Stimulated activated naive B cell treated with anti-CD40 and anti-IgM and Interleukin-4, amounts not matched to agents 10 μg/mL and 1 μg/mL and 100 μg/mL, for 72 hours (primary cell): ENCODE measurements around the gene GPATCH2.

Experiments
- ATAC-seq, 2 donors: fragments of 150-1000 bp; cut with Tn5 transposase; replicated peaks; 2 replicates each; pipeline ENCODE4 v1.10.0; 2021; ENCODE audit warnings: moderate library complexity in 1 of 2
- DNase-seq: peaks from one replicate; pipeline ENCODE4 v3.0.0; 2021
- H3K27ac Mint-ChIP-seq: one replicate; pipeline ENCODE4 v1.8.0; 2022; ENCODE audit warnings: mild to moderate bottlenecking, mixed read lengths
- H3K27me3 Mint-ChIP-seq, 2 donors: one replicate each; pipeline ENCODE4 v1.8.0; 2022; ENCODE audit warnings: mixed read lengths in 2 of 2
- H3K36me3 Mint-ChIP-seq, 2 donors: one replicate each; pipeline ENCODE4 v1.8.0; 2022; ENCODE audit warnings: mixed read lengths in 2 of 2, mild to moderate bottlenecking in 1 of 2
- H3K4me1 Mint-ChIP-seq, 2 donors: one replicate each; pipeline ENCODE4 v1.8.0; 2022; ENCODE audit warnings: mixed read lengths in 2 of 2, mild to moderate bottlenecking in 1 of 2
- H3K4me3 Mint-ChIP-seq, 2 donors: one replicate each; pipeline ENCODE4 v1.8.0; 2022; ENCODE audit warnings: mild to moderate bottlenecking in 2 of 2, mixed read lengths in 2 of 2, moderate library complexity in 1 of 2
- H3K9me3 Mint-ChIP-seq, 2 donors: one replicate each; pipeline ENCODE4 v1.8.0; 2022; ENCODE audit warnings: mixed read lengths in 2 of 2, mild to moderate bottlenecking in 1 of 2

GPATCH2 gene

DNA sequence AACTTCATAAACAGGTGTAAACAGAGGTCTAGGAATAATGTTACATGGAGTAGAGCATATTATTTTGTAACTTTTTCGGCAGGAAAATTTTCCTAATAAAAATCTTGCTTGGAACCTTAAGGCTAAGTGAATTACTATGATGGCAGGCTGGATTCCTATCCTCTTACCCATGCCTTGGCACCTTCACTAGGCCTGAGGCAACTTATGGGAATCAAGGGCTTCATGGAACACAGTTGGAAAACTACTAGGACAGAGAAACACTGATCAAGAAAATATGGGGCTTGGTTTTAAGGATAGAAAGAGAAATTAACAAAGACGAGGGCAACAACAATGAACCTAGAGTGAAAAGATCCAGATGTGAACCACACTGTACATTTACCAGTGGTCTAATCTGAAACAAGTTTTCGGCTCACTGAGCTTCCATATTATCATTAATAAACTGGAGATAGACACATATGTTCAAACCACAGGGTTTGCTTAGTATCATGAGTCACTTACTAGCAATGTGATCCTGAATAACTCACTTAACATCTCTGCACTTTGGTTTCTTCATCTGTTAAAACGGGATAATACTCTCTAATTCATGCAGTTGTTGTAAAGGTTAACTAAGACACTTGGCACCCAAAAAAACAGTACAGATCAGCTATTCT, 68.5 kb downstream of the GPATCH2 start:
- Mint-ChIP-seq H3K9me3 (peaks cover 0 to 7% of the 10 kb centered on the region in 2 donors), H3K27me3 (no peaks in the 10 kb centered on the region), H3K36me3 (peaks cover 15% of the 10 kb centered on the region in 2 donors), H3K27ac (no peak overlapping the region), H3K4me1 (no peaks in the 10 kb centered on the region), H3K4me3 (no peak overlapping the region)
- ATAC-seq (no peak), DNase-seq (no peak)

DNA sequence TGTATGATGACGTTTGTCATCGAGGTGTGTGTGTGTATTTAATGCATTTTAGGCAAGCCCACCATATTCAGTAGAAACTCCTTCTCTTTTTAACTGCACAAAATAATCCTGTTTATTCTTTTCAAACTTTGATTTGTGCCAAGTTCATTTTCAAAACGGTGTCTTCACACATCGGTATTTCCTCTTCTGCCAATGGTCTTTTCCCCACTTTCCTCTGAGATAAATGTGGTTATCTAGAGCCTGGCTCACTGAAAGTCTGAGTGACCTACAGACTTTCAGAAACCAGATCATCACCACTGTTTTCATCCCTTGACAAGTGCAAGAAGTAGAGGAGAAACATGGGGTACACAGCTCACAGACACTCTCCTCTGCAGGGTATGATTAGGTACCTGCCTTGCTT, 69.4 kb downstream of the GPATCH2 start:
- ATAC-seq (no peak), DNase-seq (no peak)
- H3K27ac Mint-ChIP-seq: no peak overlapping the region
- peaks cover 0 to 7% of the 10 kb centered on the region in 2 donors for H3K9me3 Mint-ChIP-seq
- H3K36me3 Mint-ChIP-seq: peaks cover 16% of the 10 kb centered on the region in 2 donors
- no peaks in the 10 kb centered on the region for H3K4me1 Mint-ChIP-seq
- H3K27me3 Mint-ChIP-seq: no peaks in the 10 kb centered on the region
- H3K4me3 Mint-ChIP-seq: no peak overlapping the region

DNA sequence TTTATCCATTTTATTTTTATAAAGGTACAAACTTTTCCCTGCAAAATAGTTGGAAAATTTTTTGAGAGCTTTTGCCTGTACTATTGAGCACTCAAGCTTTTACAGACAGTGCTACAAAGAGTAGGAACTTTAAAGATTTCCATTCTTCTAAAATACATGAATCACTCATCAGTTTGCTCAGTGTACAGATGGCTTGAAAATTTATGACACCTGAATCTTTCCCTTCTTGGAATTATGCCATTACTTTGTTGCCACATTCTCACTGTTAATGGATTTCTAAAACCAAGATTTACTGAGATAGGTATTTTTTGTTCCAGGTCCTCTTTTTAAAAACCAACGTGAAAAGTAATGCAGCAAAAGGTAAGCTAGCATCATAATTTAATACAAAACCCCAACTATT, 76.0 kb downstream of the GPATCH2 start:
- DNase-seq: no peak
- H3K27ac Mint-ChIP-seq: no peak overlapping the region
- ATAC-seq: no peak
- H3K27me3 Mint-ChIP-seq: no peaks in the 10 kb centered on the region
- no peak overlapping the region for H3K4me3 Mint-ChIP-seq
- H3K4me1 Mint-ChIP-seq: no peaks in the 10 kb centered on the region
- peaks cover 0 to 7% of the 10 kb centered on the region in 2 donors for H3K9me3 Mint-ChIP-seq
- H3K36me3 Mint-ChIP-seq: peaks cover 9 to 12% of the 10 kb centered on the region in 2 donors

DNA sequence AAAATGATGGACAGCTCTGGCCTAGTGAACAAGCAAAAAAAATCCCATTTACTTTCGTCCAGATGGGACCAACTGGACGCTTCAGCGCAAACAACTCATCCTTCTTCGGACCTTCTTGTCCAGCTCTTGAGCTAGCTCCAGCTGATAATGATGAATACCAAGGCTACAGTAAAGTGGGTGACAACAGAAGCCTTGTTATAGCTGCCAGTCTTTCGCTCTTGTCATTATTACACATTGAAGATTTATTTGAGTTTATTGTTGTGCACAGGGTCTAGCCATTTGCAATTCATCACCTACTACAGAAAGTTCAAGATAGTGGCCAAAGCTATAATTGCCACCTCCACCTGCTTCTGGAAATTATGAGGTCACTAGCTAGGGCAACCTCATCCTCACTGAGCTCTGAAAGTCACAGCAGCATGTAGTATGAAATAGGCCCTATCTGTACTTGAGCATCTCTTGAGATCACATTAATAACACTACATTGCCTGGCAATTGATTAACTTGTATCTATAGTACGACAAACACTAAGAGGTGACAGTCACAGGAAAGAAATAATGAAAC, 76.9 kb downstream of the GPATCH2 start:
- Mint-ChIP-seq H3K4me1 (no peaks in the 10 kb centered on the region), H3K27me3 (no peaks in the 10 kb centered on the region), H3K36me3 (peaks cover 10 to 13% of the 10 kb centered on the region in 2 donors), H3K9me3 (peaks cover 2% of the 10 kb centered on the region in 2 donors), H3K27ac (no peak overlapping the region), H3K4me3 (no peak overlapping the region)
- DNase-seq: no peak
- no peak for ATAC-seq

DNA sequence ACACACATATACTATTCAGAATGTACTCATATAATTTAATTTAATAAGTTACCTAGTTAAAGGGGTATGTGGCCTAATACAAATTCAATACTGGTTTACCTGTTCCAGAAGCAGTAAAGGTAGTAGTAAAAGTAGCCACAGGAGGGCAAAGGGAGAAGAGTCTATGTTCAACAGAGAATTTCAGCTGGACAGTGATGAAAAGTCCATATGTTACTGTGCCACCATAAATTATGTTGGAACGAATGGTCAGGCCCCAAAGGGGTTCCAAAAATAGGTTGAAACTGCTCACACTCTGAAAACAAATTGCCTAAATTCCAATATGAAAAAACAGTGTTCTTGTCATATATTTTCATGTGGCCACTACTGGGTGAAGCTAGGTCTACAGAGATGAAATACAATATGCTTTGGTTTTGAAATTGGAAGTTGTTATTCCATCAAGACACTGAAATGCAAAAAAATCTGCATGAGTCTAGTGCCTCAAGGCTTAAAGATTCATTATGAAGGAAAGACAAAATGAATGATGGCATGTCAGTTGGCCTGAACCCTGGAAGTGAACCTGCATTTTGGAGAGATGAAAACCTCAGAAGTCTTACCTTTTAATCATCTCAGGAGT, 78.4 kb downstream of the GPATCH2 start:
- no peak overlapping the region for H3K4me3 Mint-ChIP-seq
- peaks cover 15 to 20% of the 10 kb centered on the region in 2 donors for H3K36me3 Mint-ChIP-seq
- no peaks in the 10 kb centered on the region for H3K4me1 Mint-ChIP-seq
- H3K27ac Mint-ChIP-seq: no peak overlapping the region
- no peak for DNase-seq
- H3K9me3 Mint-ChIP-seq: peaks cover 8 to 14% of the 10 kb centered on the region in 2 donors
- no peaks in the 10 kb centered on the region for H3K27me3 Mint-ChIP-seq
- no peak for ATAC-seq

DNA sequence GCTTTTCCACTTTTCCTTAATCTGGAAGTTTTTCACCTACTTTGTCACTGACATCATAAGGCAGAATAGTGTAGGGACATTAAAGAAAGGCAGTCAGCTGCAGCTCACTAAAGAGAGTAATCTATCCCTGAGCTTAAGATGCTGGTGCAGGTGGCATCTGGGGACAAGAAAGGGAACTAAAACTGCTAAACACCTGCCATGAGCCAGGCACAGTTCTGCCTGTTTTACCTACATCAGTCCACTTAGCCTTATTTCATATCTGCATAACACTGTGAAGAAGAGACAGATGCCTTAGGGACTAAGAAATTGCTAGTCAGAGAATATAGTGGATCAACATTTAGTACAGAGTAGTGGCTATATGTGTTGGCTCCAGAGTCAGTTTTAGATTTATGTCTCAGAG, 88.1 kb downstream of the GPATCH2 start:
- Mint-ChIP-seq H3K27ac (no peak overlapping the region), H3K9me3 (peaks cover 2 to 6% of the 10 kb centered on the region in 2 donors), H3K4me3 (no peak overlapping the region), H3K4me1 (no peaks in the 10 kb centered on the region), H3K36me3 (peaks cover 17 to 29% of the 10 kb centered on the region in 2 donors), H3K27me3 (no peaks in the 10 kb centered on the region)
- DNase-seq (no peak), ATAC-seq (peak; percentile 57 to 84)

DNA sequence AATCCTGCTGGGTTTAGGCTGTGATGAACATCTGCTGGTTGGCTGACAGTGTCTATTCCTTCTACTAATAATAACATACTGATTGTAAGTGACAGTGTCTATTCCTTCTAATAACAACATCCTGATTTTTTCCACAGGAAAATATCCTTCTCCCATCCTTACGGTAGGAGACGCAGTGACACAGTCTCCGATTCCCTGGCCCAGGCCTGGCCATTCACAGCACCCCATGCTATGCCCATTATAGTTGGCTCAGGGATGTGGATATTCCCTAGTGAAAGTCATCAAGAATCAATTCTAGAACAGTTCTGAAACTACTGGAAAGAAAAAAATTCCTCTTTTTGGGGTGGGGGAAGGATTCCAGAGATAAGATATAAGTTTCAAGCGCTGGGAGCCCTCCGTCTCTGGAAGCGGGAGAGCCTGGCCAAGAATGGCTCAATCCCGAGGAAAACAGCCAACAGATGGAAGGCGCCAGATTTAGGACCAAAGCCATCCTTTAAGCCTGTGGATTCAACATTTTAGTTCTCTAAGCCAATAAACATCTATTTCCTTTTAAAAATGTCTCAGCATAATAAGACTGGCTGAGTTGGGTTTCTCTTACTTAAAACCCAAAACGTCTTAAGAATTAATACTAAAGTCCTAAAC, 88.6 kb downstream of the GPATCH2 start:
- Mint-ChIP-seq H3K27ac (no peak overlapping the region), H3K36me3 (peaks cover 15 to 23% of the 10 kb centered on the region in 2 donors), H3K4me1 (no peaks in the 10 kb centered on the region), H3K9me3 (peaks cover 0 to 5% of the 10 kb centered on the region in 2 donors), H3K4me3 (no peak overlapping the region), H3K27me3 (no peaks in the 10 kb centered on the region)
- ATAC-seq: no peak
- no peak for DNase-seq

DNA sequence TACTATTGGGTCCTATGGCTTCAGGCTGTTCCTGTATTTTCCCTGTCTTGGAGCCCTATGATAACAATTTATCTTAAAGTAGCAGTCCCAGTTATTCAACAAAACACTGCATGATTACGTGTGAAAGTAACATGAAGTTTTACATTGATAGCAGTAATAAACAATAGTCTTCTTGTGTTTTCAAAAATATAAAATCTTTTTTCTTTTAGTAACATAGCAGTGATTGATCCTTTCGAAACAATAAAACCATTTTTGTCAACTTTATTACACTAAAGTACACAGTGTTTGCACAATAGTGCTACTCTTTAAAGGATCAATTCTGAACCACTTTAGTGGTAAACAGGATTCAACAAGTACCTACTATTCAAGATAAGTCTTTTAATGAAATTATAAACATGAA, 90.6 kb downstream of the GPATCH2 start:
- Mint-ChIP-seq H3K4me3 (no peak overlapping the region), H3K4me1 (no peaks in the 10 kb centered on the region), H3K36me3 (peaks cover 3 to 13% of the 10 kb centered on the region in 2 donors), H3K27me3 (no peaks in the 10 kb centered on the region), H3K27ac (no peak overlapping the region), H3K9me3 (no peaks in the 10 kb centered on the region)
- ATAC-seq: no peak
- no peak for DNase-seq

DNA sequence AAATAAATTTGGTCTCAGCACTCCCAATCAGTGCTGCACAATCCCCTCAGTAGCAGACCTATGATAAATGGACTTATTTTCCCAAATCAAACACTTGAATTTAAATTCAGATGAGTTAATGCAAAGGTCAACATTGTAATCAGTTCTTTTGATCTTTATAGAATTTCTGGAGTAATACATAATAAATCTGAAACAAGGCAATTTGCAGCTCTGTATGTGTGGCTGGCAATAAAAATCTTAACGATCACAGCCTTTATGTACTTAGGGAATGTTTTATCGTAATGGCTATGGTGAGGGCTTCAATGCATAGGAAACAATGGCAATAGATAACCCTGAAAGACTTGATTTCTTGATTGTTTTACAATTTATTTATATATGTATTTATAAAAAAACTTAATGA, 91.4 kb downstream of the GPATCH2 start:
- no peak for ATAC-seq
- Mint-ChIP-seq H3K9me3 (no peaks in the 10 kb centered on the region), H3K27me3 (no peaks in the 10 kb centered on the region), H3K4me1 (no peaks in the 10 kb centered on the region), H3K27ac (no peak overlapping the region), H3K36me3 (peaks cover 3 to 7% of the 10 kb centered on the region in 2 donors), H3K4me3 (no peak overlapping the region)
- no peak for DNase-seq

DNA sequence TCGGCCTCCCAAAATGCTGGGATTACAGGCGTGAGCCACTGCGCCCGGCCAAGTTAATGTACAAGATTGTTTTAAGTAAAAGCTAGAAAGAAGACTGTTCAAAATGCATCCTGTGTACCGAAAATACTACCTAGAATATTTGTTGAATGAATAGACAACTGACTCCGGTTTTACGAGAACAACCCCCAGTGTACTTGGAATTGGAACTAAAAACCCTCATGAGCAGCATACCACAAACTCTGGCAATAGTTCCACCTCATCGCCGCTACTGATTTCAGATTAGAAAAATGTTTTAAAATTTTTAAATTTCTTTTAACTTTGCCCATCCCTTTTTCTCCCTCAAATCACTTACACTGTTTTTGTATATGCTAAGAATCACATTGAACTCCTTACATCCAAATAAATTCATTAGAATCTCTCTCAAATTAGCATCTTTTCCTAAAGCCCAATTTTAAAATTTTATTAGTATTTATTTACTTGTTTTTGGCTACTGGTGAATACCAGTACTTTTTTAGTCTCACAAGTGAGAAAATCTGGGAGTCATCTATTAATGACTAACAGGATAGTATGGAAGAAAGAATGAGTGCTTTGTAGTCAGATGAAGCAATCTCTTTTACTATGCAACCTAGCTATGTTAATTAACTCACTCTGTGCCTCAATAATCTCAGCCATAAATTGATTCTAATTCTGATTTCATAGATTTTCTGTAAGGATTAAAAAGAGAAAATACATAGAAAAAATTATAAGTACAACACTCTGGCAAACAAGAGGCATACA, 95.1 kb downstream of the GPATCH2 start:
- Mint-ChIP-seq H3K4me3 (no peak overlapping the region), H3K9me3 (no peaks in the 10 kb centered on the region), H3K4me1 (no peaks in the 10 kb centered on the region), H3K36me3 (peaks cover 7 to 8% of the 10 kb centered on the region in 2 donors), H3K27ac (no peak overlapping the region), H3K27me3 (no peaks in the 10 kb centered on the region)
- ATAC-seq: no peak
- DNase-seq: no peak

DNA sequence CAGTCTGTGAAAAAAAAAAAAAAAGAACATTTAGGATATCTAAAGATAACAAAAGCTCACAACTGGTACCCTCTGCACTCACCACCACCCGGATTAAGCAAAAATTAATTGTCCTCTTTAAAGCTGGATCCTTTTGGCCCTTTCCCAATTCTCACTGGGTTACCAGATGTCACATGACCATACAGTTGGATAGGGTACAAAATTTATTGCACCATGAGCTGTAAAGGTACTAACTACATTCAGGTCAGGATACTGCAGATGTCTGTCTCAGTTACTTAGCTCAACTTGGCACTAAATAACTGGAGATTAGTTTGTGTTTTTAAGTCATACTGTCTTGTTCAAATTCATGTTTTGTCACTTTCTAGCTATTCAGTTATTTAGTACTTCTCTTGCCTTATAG, 96.3 kb downstream of the GPATCH2 start:
- no peaks in the 10 kb centered on the region for H3K27me3 Mint-ChIP-seq
- no peak overlapping the region for H3K4me3 Mint-ChIP-seq
- no peak overlapping the region for H3K27ac Mint-ChIP-seq
- ATAC-seq (no peak), DNase-seq (no peak)
- peaks cover 8 to 11% of the 10 kb centered on the region in 2 donors for H3K36me3 Mint-ChIP-seq
- H3K4me1 Mint-ChIP-seq: no peaks in the 10 kb centered on the region
- no peaks in the 10 kb centered on the region for H3K9me3 Mint-ChIP-seq

DNA sequence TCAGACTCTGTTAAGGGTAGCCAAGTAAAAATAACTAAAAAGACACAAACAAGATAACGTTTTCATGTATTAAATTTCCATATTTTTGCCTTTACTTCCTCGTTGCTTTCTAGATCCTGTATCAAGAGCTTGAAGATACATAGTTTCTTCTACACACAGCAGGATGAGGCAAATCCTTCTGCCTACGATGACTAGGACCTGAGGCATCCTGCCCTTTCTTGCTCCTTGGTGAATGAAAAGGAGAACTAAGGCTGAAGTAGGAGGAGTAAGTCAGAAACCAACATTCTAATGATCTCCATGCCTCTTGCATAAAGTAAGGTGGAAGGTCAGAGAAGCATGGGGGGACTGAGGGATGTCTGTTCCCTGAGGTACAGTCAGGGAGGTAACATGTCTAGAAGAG, 102.6 kb downstream of the GPATCH2 start:
- Mint-ChIP-seq H3K27me3 (no peaks in the 10 kb centered on the region), H3K36me3 (peaks cover 9 to 20% of the 10 kb centered on the region in 2 donors), H3K4me1 (no peaks in the 10 kb centered on the region), H3K9me3 (no peaks in the 10 kb centered on the region), H3K4me3 (no peak overlapping the region), H3K27ac (no peak overlapping the region)
- no peak for ATAC-seq
- no peak for DNase-seq

DNA sequence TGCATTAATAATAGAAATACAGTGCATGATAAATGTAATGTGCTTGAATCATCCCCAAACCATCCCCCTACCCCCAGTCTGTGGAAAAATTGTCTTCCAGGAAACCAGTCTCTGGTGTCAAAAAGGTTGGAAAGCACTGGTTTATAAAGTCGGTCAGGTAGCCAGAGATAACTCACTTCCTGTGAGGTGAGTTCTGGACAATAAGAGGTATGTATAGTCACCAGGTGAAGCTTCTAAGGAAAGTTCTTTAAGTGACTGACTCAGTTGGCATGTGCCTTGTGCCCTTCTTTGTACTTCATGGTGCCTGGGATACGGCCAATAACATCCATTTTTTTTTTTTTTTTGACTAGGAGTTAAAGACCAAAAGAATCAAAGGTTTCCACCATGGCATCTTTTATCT, 103.7 kb downstream of the GPATCH2 start:
- no peaks in the 10 kb centered on the region for H3K27me3 Mint-ChIP-seq
- no peak overlapping the region for H3K4me3 Mint-ChIP-seq
- no peak for ATAC-seq

DNA sequence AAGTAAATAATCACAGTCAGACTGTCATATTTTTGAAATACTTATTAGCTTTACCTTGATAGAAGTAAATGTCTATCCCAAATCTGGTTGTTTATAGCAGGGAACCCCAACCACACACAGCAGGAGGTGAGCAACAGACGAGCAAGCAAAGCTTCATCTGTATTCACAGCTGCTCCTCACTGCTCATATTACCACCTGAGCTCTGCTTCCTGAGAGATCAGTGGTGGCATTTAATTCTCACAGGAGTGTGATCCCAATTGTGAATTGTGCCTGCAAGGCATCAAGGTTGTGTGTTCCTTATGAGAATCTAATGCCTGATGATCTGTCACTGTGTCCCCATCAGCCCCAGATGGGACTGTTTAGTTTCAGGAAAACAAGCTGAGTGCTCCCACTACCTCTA, 104.3 kb downstream of the GPATCH2 start:
- Mint-ChIP-seq H3K36me3 (peaks cover 6 to 17% of the 10 kb centered on the region in 2 donors), H3K9me3 (no peaks in the 10 kb centered on the region), H3K4me1 (no peaks in the 10 kb centered on the region), H3K27me3 (no peaks in the 10 kb centered on the region), H3K4me3 (no peak overlapping the region), H3K27ac (no peak overlapping the region)
- ATAC-seq: no peak
- no peak for DNase-seq

More for the DNA sequence above, 103.7 kb downstream of the GPATCH2 start:
- H3K9me3 Mint-ChIP-seq: no peaks in the 10 kb centered on the region
- H3K27ac Mint-ChIP-seq: no peak overlapping the region
- no peak for DNase-seq
- H3K4me1 Mint-ChIP-seq: no peaks in the 10 kb centered on the region
- peaks cover 6 to 17% of the 10 kb centered on the region in 2 donors for H3K36me3 Mint-ChIP-seq
